T-helper 1 cell treated with Interleukin-12 subunit alpha and Interleukin-12 subunit beta and Interleukin-4 antibody, amounts not matched to agents 30 ng/mL and 1 ng/mL, for 36 hours (primary cell): ENCODE measurements around the gene ZNF616. TPM values are rescaled to one million over a fixed set of nuclear protein-coding genes. Genes with fewer than 3 reads are reported as not detected.

Source experiments
- intact Hi-C: fragments of 100-400 bp; cut with micrococcal nuclease; formaldehyde crosslinking; loops from one replicate; pipeline ENCODE4 v1.15.1; 2024
- total RNA-seq: library from RNA; stranded (reverse); gene quantifications from 2 replicates; pipeline ENCODE4 v1.2.3, GENCODE V29; 2022

The ZNF616 gene
- total RNA-seq: 4.8 and 5.1 TPM in 2 replicates

GRCh38 chr19:52139252-52140031, at the start of gene ZNF616:
Gene ZNF616 (minus strand): TSS chr19:52139938. CDS start chr19:52130512, 9,426 bp downstream.
- intact Hi-C loops: loop anchor here (1.0 to 5.0 kb wide), 16 partner anchors 32 to 1381 kb away; partner anchors contain the start of genes ZNF160, ZNF480, ZNF613 and ZNF615

- intact Hi-C loops: loop anchor here (1.0 to 5.0 kb wide), 21 partner anchors 18 to 1948 kb away; partner anchors contain the start of genes CNOT3, MYADM, ZNF160 and ZNF480
These were observed 49.3 kb upstream of the ZNF616 start for GRCh38 chr19:52188822-52189734.

- intact Hi-C loops: loop anchor here (5.0 kb wide), 1 partner anchor 485 kb away; no protein-coding TSS in a partner anchor
These were observed 47.7 kb upstream of the ZNF616 start for GRCh38 chr19:52187407-52187806.

- intact Hi-C loops: no loop called here
These were observed 36.8 kb upstream of the ZNF616 start for GRCh38 chr19:52176574-52176973.

GRCh38 chr19:52172347-52172746, 32.6 kb upstream of the ZNF616 start:
- intact Hi-C loops: loop anchor here (5.0 kb wide), 1 partner anchor 1160 kb away; the partner anchor contains the start of gene ZNF845

- intact Hi-C loops: loop anchor here (1.0 to 5.0 kb wide), 11 partner anchors 18 to 1224 kb away; partner anchors contain the start of genes ZNF614, ZNF616, ZNF765 and ZNF766
These were observed 31.8 kb upstream of the ZNF616 start, which contains the start of gene ZNF836 for GRCh38 chr19:52171321-52172169. Gene ZNF836 (minus strand): TSS chr19:52171621. CDS start chr19:52168072, 3,549 bp downstream.

- intact Hi-C loops: loop anchor here (1.0 to 5.0 kb wide), 11 partner anchors 18 to 1224 kb away; partner anchors contain the start of genes ZNF614, ZNF616, ZNF765 and ZNF766
These were observed 31.2 kb upstream of the ZNF616 start for GRCh38 chr19:52170863-52171320.

- intact Hi-C loops: loop anchor here (5.0 kb wide), 1 partner anchor 1162 kb away; the partner anchor contains the start of gene ZNF845
These were observed 30.6 kb upstream of the ZNF616 start for GRCh38 chr19:52170304-52170703.

GRCh38 chr19:52155596-52156359, 16.0 kb upstream of the ZNF616 start:
- intact Hi-C loops: no loop called here

GRCh38 chr19:52148256-52148655, 8.5 kb upstream of the ZNF616 start:
- intact Hi-C loops: no loop called here

GRCh38 chr19:52142001-52142595, 2.4 kb upstream of the ZNF616 start:
- intact Hi-C loops: no loop called here

- intact Hi-C loops: loop anchor here (2.0 kb wide), 2 partner anchors 782 to 1380 kb away; partner anchors contain the start of gene ZNF888
These were observed 1.5 kb upstream of the ZNF616 start for GRCh38 chr19:52141203-52141602.

- intact Hi-C loops: loop anchor here (1.0 to 2.0 kb wide), 6 partner anchors 45 to 1381 kb away; partner anchors contain the start of genes ZNF615, ZNF841 and ZNF888
These were observed 433 bp upstream of the ZNF616 start for GRCh38 chr19:52140032-52140710.

- intact Hi-C loops: loop anchor here (1.0 to 5.0 kb wide), 10 partner anchors 32 to 1058 kb away; partner anchors contain the start of genes ZNF160, ZNF480, ZNF613 and ZNF701
These were observed 821 bp downstream of the ZNF616 start for GRCh38 chr19:52138983-52139251.

GRCh38 chr19:52138278-52138982, 1.3 kb downstream of the ZNF616 start:
- intact Hi-C loops: loop anchor here (2.0 to 5.0 kb wide), 2 partner anchors 824 to 1059 kb away; partner anchors contain the start of gene ZNF816

GRCh38 chr19:52120286-52120685, 19.5 kb downstream of the ZNF616 start:
- intact Hi-C loops: no loop called here

- intact Hi-C loops: no loop called here
These were observed 24.1 kb downstream of the ZNF616 start for GRCh38 chr19:52115526-52116053.
